Stimulated activated CD4-positive, alpha-beta T cell treated with anti-CD3 and anti-CD28 coated beads, Interleukin-12 subunit alpha, Interleukin-12 subunit beta, amount 100 ng/mL, for 4 hours (primary cell): ENCODE data around the gene EPB41L5.
"Not testable (repeated sequence)": the region's sequence is repeated elsewhere in the genome, so short reads cannot be mapped to it uniquely, and the experiment has no call there.

Experiments
- DNase-seq: peaks from one replicate; pipeline ENCODE4 v3.0.0-alpha.2; 2020

The EPB41L5 gene

GRCh38 chr2:120032297-120032696, 19.4 kb downstream of the EPB41L5 start:
- no peak for DNase-seq

GRCh38 chr2:120034027-120034426, 21.1 kb downstream of the EPB41L5 start:
- DNase-seq = no peak

- no peak for DNase-seq
Measured at GRCh38 chr2:120034621-120035020, 21.7 kb downstream of the EPB41L5 start.

GRCh38 chr2:120036145-120036544, 23.3 kb downstream of the EPB41L5 start:
- no peak for DNase-seq

GRCh38 chr2:120037995-120038541, 25.2 kb downstream of the EPB41L5 start:
- DNase-seq = no peak

- DNase-seq = no peak
Measured at GRCh38 chr2:120042359-120042758, 29.5 kb downstream of the EPB41L5 start.

GRCh38 chr2:120044336-120044735, 31.5 kb downstream of the EPB41L5 start:
- no peak for DNase-seq

GRCh38 chr2:120045775-120046174, 32.9 kb downstream of the EPB41L5 start:
- not testable (repeated sequence) for DNase-seq

GRCh38 chr2:120046252-120046651, 33.4 kb downstream of the EPB41L5 start:
- not testable (repeated sequence) for DNase-seq

GRCh38 chr2:120052597-120052996, 39.7 kb downstream of the EPB41L5 start:
- no peak for DNase-seq

- DNase-seq = no peak
Measured at GRCh38 chr2:120053891-120054290, 41.0 kb downstream of the EPB41L5 start.

GRCh38 chr2:120059483-120059882, 46.6 kb downstream of the EPB41L5 start:
- no peak for DNase-seq

GRCh38 chr2:120060088-120060623, 47.3 kb downstream of the EPB41L5 start:
- DNase-seq = no peak

GRCh38 chr2:120064664-120065063, 51.8 kb downstream of the EPB41L5 start:
- DNase-seq = no peak

GRCh38 chr2:120066800-120067547, 54.1 kb downstream of the EPB41L5 start:
- no peak for DNase-seq

GRCh38 chr2:120068040-120068658, 55.3 kb downstream of the EPB41L5 start:
- not testable (repeated sequence) for DNase-seq

- no peak for DNase-seq
Measured at GRCh38 chr2:120075545-120075944, 62.7 kb downstream of the EPB41L5 start.

GRCh38 chr2:120077896-120078295, 65.0 kb downstream of the EPB41L5 start:
- DNase-seq = no peak

- no peak for DNase-seq
Measured at GRCh38 chr2:120079647-120080046, 66.8 kb downstream of the EPB41L5 start.

GRCh38 chr2:120091436-120091835, 78.6 kb downstream of the EPB41L5 start:
- DNase-seq = no peak

GRCh38 chr2:120094795-120095194, 81.9 kb downstream of the EPB41L5 start:
- DNase-seq = no peak

- DNase-seq = no peak
Measured at GRCh38 chr2:120100627-120101026, 87.8 kb downstream of the EPB41L5 start.

GRCh38 chr2:120103723-120104467, 91.0 kb downstream of the EPB41L5 start:
- DNase-seq = no peak
